Esophagus muscularis mucosa (tissue), 4 donors: Measurements from ENCODE around the gene TXNDC15.
"Not testable (repeated sequence)": the region's sequence is repeated elsewhere in the genome, so short reads cannot be mapped to it uniquely, and the experiment has no call there.

Source experiments
- CTCF ChIP-seq, 3 experiments: fragments of 200-600 bp in 2 of 3; fragments of 450-650 bp in 1 of 3; sonication (generic) in 2 of 3; IDR thresholded peaks; one replicate each; pipeline ENCODE4 v1.5.1; 2017 to 2019; ENCODE audit warnings: antibody characterized with exemption in 3 of 3, mild to moderate bottlenecking in 2 of 3, moderate library complexity in 1 of 3
- EP300 ChIP-seq: sonication (generic); formaldehyde crosslinking; IDR thresholded peaks from one replicate; pipeline ENCODE4 v1.6.1; 2017; ENCODE audit warnings: antibody characterized with exemption
- POLR2A ChIP-seq: fragments of 450-650 bp; IDR thresholded peaks from one replicate; pipeline ENCODE4 v1.6.1; 2017; ENCODE audit warnings: antibody characterized with exemption, moderate library complexity, mild to moderate bottlenecking, low read depth

GRCh38 chr5:134838361-134838760 is 35.8 kb upstream of the TXNDC15 start:
- not testable (repeated sequence) for TF ChIP-seq CTCF (IDR thresholded peaks at IDR 0.05); POLR2A; EP300
